ENCODE data around the gene DLEC1. TPM values are rescaled to one million over a fixed set of nuclear protein-coding genes. Genes with fewer than 3 reads are reported as not detected.

The DLEC1 gene
- total RNA-seq, 1 experiment from 2014 or later, result not detected

DNA sequence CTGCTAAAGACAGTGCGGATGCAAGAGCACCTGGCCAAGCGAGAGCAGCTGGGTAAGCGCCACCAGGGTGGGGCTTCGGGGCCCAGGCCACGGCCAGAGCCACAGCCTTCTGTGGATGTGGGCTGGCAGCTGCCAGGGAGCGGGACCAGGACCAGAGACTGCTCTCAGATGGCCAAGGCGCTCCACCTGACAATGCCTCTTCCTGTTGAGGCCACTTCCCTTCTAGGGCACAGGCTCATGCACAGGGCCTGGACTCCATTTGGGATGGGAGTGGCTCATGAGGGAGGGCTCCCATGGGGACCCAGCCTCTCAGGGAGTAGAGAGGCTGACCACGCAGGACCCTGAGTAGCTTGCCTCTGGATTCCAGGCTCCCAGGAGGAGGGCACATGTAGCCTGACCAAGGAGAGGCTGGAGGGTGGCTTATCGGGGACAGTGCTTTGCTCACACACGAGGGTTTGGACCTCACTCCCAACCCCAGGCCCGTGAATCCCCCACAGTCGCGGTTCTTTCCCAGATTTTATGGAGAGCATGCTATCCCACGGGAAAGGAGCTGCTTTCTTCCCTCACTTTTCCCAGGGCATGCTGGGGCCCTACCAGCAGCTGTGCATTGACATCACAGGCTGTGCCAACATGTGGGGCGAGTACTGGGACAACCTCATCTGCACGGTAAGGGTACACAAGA lies 72.8 kb downstream of the DLEC1 start:
- in situ Hi-C loops (cut with HindIII; ENCODE audit: low pct_unique_long_range_greater_than_20kb, low sequenced_read_pairs) (no loop called here), intact Hi-C loops (cut with micrococcal nuclease; ENCODE audit: unreplicated experiment) (no loop called here)
- CTCF ChIA-PET, result no interaction called here

DNA sequence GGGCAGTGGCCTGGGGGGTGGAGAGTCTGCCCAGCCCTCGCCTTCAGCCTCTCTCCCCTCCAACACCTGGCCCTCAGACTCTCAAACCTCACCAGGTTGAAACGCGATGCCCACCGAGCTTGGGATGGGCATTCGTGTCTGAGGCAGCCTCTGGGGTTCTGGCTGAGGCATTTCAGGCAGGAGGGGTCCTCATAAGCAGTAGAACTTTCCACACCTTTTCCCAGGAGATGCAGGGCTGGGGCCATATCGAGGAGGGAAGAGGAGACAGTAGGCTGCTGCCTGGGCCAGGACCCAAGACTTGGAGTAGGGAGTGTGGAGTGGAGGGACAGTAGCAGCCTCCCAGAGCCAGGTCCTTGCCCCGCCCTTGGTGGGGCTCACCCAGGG lies 73.4 kb downstream of the DLEC1 start:
- no peak for DNase-seq (ENCODE audit: low read depth, low spot score)
- H3K4me3 ChIP-seq (ENCODE audit: low read depth in 2 of 2, low read length in 2 of 2), result no peak overlapping the region
- in situ Hi-C loops (cut with HindIII; ENCODE audit: low pct_unique_long_range_greater_than_20kb, low sequenced_read_pairs), result no loop called here
- no peaks in the 10 kb centered on the region for H3K9me3 ChIP-seq (ENCODE audit: control insufficient read depth, insufficient read depth, low read depth, low read length)
- no TSS peak for BruUV-seq (replicated peaks)
- CTCF ChIA-PET, result no interaction called here
- intact Hi-C loops (cut with micrococcal nuclease; ENCODE audit: unreplicated experiment), result no loop called here
- no peak overlapping the region for H3K27ac ChIP-seq (ENCODE audit: low read length)
- no peaks in the 10 kb centered on the region for H3K36me3 ChIP-seq (ENCODE audit: control insufficient read depth, insufficient read depth, low read length)
- TF ChIP-seq TCF7L2 (IDR thresholded peaks at IDR 0.05; ENCODE audit: low read depth, low read length) (no peak), SIN3A (IDR thresholded peaks at IDR 0.05; ENCODE audit: borderline replicate concordance, insufficient read depth, low read depth, low read length) (no peak), POLR2AphosphoS5 (IDR thresholded peaks at IDR 0.05; ENCODE audit: low read depth, low read length) (no peak)
- TF ChIP-seq, protein P1, sequence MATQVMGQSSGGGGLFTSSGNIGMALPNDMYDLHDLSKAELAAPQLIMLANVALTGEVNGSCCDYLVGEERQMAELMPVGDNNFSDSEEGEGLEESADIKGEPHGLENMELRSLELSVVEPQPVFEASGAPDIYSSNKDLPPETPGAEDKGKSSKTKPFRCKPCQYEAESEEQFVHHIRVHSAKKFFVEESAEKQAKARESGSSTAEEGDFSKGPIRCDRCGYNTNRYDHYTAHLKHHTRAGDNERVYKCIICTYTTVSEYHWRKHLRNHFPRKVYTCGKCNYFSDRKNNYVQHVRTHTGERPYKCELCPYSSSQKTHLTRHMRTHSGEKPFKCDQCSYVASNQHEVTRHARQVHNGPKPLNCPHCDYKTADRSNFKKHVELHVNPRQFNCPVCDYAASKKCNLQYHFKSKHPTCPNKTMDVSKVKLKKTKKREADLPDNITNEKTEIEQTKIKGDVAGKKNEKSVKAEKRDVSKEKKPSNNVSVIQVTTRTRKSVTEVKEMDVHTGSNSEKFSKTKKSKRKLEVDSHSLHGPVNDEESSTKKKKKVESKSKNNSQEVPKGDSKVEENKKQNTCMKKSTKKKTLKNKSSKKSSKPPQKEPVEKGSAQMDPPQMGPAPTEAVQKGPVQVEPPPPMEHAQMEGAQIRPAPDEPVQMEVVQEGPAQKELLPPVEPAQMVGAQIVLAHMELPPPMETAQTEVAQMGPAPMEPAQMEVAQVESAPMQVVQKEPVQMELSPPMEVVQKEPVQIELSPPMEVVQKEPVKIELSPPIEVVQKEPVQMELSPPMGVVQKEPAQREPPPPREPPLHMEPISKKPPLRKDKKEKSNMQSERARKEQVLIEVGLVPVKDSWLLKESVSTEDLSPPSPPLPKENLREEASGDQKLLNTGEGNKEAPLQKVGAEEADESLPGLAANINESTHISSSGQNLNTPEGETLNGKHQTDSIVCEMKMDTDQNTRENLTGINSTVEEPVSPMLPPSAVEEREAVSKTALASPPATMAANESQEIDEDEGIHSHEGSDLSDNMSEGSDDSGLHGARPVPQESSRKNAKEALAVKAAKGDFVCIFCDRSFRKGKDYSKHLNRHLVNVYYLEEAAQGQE (IDR thresholded peaks at IDR 0.05; ENCODE audit: insufficient read depth in 1 of 2, low read depth in 2 of 2, low read length in 1 of 2), result no peak
- TF ChIP-seq, protein P2, sequence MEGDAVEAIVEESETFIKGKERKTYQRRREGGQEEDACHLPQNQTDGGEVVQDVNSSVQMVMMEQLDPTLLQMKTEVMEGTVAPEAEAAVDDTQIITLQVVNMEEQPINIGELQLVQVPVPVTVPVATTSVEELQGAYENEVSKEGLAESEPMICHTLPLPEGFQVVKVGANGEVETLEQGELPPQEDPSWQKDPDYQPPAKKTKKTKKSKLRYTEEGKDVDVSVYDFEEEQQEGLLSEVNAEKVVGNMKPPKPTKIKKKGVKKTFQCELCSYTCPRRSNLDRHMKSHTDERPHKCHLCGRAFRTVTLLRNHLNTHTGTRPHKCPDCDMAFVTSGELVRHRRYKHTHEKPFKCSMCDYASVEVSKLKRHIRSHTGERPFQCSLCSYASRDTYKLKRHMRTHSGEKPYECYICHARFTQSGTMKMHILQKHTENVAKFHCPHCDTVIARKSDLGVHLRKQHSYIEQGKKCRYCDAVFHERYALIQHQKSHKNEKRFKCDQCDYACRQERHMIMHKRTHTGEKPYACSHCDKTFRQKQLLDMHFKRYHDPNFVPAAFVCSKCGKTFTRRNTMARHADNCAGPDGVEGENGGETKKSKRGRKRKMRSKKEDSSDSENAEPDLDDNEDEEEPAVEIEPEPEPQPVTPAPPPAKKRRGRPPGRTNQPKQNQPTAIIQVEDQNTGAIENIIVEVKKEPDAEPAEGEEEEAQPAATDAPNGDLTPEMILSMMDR (IDR thresholded peaks at IDR 0.05), result no peak
- ATAC-seq, result no peak
- POLR2A ChIA-PET, result no interaction called here
- H3K27me3 ChIP-seq (ENCODE audit: control insufficient read depth, insufficient read depth, low read length), result no peaks in the 10 kb centered on the region
- H3K4me1 ChIP-seq (ENCODE audit: control insufficient read depth, insufficient read depth, low read length), result no peaks in the 10 kb centered on the region

More for the DNA sequence above, 72.8 kb downstream of the DLEC1 start:
- no peaks in the 10 kb centered on the region for H3K4me1 ChIP-seq (ENCODE audit: control insufficient read depth, insufficient read depth, low read length)
- H3K27ac ChIP-seq (ENCODE audit: low read length), result no peak overlapping the region
- ATAC-seq, result no peak
- POLR2A ChIA-PET, result no interaction called here
- H3K9me3 ChIP-seq (ENCODE audit: control insufficient read depth, insufficient read depth, low read depth, low read length), result no peaks in the 10 kb centered on the region
- DNase-seq (ENCODE audit: low read depth, low spot score), result no peak
- TF ChIP-seq, protein P1 (IDR thresholded peaks at IDR 0.05; ENCODE audit: insufficient read depth in 1 of 2, low read depth in 2 of 2, low read length in 1 of 2), result no peak
- TF ChIP-seq, protein P2 (IDR thresholded peaks at IDR 0.05), result no peak
- TF ChIP-seq POLR2AphosphoS5 (IDR thresholded peaks at IDR 0.05; ENCODE audit: low read depth, low read length) (no peak), SIN3A (IDR thresholded peaks at IDR 0.05; ENCODE audit: borderline replicate concordance, insufficient read depth, low read depth, low read length) (no peak), TCF7L2 (IDR thresholded peaks at IDR 0.05; ENCODE audit: low read depth, low read length) (no peak)
- no peak overlapping the region for H3K4me3 ChIP-seq (ENCODE audit: low read depth in 2 of 2, low read length in 2 of 2)
- H3K36me3 ChIP-seq (ENCODE audit: control insufficient read depth, insufficient read depth, low read length), result no peaks in the 10 kb centered on the region
- no TSS peak for BruUV-seq (replicated peaks)
- no peaks in the 10 kb centered on the region for H3K27me3 ChIP-seq (ENCODE audit: control insufficient read depth, insufficient read depth, low read length)
